ENCODE results near the gene LRRN2.

The LRRN2 gene

DNA sequence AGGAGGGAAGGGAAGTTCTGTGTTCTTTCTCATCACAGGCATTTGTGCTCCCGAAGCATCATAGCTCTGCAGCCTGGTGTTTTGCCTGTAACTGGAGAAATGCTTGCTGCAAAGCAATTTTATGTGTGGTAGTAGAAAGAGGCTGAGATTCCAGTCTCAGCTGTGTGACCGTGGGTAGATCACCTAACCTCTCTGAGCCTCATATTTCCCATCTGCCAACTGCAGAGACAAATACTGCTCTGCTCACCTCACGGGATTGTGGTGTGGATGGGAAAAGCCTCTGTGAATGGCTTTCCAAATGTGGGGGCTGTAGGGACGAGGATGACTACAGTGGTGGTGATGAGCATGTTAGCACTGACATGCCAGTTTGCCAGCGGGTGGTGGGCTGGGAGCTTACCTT is 85.3 kb downstream of the LRRN2 start:
- Histone ChIP-seq H3K4me1 (ENCODE audit: control insufficient read depth, insufficient read depth, low read length, poor library complexity, severe bottlenecking) (no peaks in the 10 kb centered on the region), H3K4me3 (ENCODE audit: extremely low read depth, insufficient read depth, low read length, poor library complexity, severe bottlenecking) (no peak overlapping the region), H3K36me3 (ENCODE audit: control insufficient read depth, insufficient read depth, low read length) (no peaks in the 10 kb centered on the region), H3K9me3 (ENCODE audit: control insufficient read depth, low read length) (no peaks in the 10 kb centered on the region), H3K27ac (ENCODE audit: low read depth, low read length, severe bottlenecking) (no peak overlapping the region)
- WGBS, 2 experiments (ENCODE audit: insufficient coverage in 2 of 2): 91 to 97% methylated on average over 2 to 3 of the region's 5 CpGs

DNA sequence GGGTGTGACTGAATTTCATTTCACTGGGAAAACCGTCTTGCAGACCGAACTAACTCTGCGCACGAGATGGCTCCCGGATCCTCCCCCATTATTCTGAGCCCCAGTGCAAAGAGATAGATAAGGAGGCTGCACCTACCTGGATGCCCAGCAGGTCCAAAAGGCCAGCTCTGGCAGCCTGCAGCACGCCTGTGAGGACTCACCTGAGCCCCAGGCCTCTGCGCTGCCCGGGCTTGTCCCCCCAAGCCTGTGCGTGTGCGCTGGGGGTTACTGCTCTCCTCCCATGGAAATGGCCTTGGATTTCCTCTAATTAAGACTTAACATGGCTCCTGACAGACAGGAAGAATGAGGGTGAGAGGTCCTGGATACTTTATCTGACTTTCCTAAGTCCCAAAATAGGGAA is 85.9 kb downstream of the LRRN2 start:
- H3K4me1 ChIP-seq (ENCODE audit: control insufficient read depth, insufficient read depth, low read length, poor library complexity, severe bottlenecking): no peaks in the 10 kb centered on the region

DNA sequence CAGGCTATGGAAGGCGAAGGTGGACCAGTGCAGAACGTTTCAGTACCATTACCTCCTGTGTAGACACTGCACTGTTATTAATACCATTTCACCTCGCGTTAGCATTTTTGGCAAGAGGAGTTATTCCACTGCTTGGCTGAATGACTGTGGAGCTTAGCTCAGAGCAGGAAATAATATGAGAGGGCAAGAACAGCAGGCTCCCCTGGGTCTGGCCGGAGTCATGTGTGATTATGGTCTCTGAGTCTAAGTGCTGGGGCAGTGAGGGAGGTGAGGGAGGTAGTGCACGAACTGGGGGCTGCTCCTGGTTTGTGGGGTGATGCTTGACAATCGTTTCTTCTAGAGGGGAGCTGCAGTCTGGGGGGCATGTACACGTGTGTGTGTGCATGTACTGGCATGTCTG is 86.4 kb downstream of the LRRN2 start:
- 78 to 92% methylated on average over 6 to 8 of the region's 8 CpGs for WGBS, 2 experiments (ENCODE audit: insufficient coverage in 2 of 2)
- Histone ChIP-seq H3K36me3 (ENCODE audit: control insufficient read depth, insufficient read depth, low read length) (no peaks in the 10 kb centered on the region), H3K4me1 (ENCODE audit: control insufficient read depth, insufficient read depth, low read length, poor library complexity, severe bottlenecking) (no peaks in the 10 kb centered on the region), H3K9me3 (ENCODE audit: control insufficient read depth, low read length) (no peaks in the 10 kb centered on the region), H3K4me3 (ENCODE audit: extremely low read depth, insufficient read depth, low read length, poor library complexity, severe bottlenecking) (no peak overlapping the region), H3K27ac (ENCODE audit: low read depth, low read length, severe bottlenecking) (no peak overlapping the region)

More for the DNA sequence above, 85.9 kb downstream of the LRRN2 start:
- Histone ChIP-seq H3K9me3 (ENCODE audit: control insufficient read depth, low read length) (no peaks in the 10 kb centered on the region), H3K27ac (ENCODE audit: low read depth, low read length, severe bottlenecking) (no peak overlapping the region), H3K36me3 (ENCODE audit: control insufficient read depth, insufficient read depth, low read length) (no peaks in the 10 kb centered on the region), H3K4me3 (ENCODE audit: extremely low read depth, insufficient read depth, low read length, poor library complexity, severe bottlenecking) (no peak overlapping the region)
- 94 to 96% methylated on average over 10 of the region's 10 CpGs for WGBS, 2 experiments (ENCODE audit: insufficient coverage in 2 of 2)

DNA sequence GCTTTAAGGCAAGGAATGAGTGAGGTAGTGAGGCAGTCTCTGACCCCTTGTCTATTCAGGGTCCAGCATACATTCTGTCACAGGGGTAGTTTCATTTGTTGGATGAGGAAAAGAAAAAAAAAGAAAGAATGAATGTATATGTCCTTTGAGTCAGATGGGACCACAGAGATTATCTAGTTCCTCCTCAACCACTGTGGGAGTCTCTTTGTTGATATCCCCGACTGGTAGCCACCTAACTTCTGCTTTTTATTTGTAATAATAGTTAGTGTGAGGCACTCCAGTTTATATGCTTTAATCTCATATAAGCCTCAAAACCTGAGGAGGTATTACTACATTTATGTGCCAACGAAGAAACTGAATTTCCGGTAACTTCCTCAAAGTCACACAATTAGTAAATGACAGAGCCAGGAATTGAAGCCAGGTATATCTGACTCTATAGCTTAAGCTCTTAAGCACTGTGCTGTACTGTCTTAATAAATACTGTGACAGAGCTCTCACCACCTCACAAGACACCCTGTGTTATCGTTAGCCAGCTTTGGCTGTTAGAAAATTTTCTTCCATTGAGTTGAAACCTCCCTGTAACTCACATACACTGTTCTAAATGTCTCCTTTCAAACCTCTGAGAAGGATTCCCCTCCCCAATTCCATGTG is 87.1 kb downstream of the LRRN2 start:
- H3K4me3 ChIP-seq (ENCODE audit: extremely low read depth, insufficient read depth, low read length, poor library complexity, severe bottlenecking): no peak overlapping the region
- H3K27ac ChIP-seq (ENCODE audit: low read depth, low read length, severe bottlenecking): no peak overlapping the region
- no peaks in the 10 kb centered on the region for H3K4me1 ChIP-seq (ENCODE audit: control insufficient read depth, insufficient read depth, low read length, poor library complexity, severe bottlenecking)
- WGBS, 2 experiments (ENCODE audit: insufficient coverage in 2 of 2): 79 to 93% methylated on average over 2 to 3 of the region's 4 CpGs
- no peaks in the 10 kb centered on the region for H3K9me3 ChIP-seq (ENCODE audit: control insufficient read depth, low read length)
- no peaks in the 10 kb centered on the region for H3K36me3 ChIP-seq (ENCODE audit: control insufficient read depth, insufficient read depth, low read length)

DNA sequence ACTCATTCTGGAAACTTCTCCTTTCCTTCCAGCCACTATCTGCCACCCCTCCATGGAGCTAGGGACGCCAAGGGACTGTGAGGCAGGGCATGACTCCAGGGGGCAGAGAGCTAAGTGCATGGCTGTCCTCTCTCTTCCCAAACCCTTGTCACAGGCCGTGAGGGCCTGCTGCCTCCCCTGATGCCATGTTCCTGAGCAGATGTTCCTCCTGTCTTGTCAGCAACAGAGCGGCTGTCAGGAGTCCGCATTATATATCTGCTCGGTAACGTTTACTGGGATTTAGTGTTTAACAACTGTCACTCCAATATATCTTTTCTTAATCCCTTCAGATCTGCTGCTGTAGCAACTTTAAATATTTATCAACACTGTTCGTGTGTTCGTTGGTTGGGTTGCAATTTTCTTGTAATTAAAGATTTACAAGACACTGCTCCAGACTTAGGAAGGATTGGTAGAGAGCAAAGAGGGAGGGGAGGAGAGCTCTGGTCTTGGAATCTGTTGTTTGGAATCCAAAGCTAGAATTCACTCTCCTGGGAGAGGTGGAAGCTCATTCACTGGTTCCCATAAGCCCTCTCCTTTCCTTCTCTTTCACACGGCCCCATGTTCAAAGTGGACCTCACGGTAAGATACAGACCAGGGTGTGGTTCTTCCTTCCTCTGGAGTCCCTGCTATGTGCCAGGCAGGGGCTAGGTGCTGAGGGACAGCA is 93.1 kb downstream of the LRRN2 start:
- H3K36me3 ChIP-seq (ENCODE audit: control insufficient read depth, insufficient read depth, low read length): no peaks in the 10 kb centered on the region
- no peak overlapping the region for H3K4me3 ChIP-seq (ENCODE audit: extremely low read depth, insufficient read depth, low read length, poor library complexity, severe bottlenecking)
- no peak overlapping the region for H3K27ac ChIP-seq (ENCODE audit: low read depth, low read length, severe bottlenecking)
- WGBS, 2 experiments (ENCODE audit: insufficient coverage in 2 of 2): 77 to 87% methylated on average over 5 to 6 of the region's 10 CpGs
- no peaks in the 10 kb centered on the region for H3K9me3 ChIP-seq (ENCODE audit: control insufficient read depth, low read length)
- H3K4me1 ChIP-seq (ENCODE audit: control insufficient read depth, insufficient read depth, low read length, poor library complexity, severe bottlenecking): no peaks in the 10 kb centered on the region

DNA sequence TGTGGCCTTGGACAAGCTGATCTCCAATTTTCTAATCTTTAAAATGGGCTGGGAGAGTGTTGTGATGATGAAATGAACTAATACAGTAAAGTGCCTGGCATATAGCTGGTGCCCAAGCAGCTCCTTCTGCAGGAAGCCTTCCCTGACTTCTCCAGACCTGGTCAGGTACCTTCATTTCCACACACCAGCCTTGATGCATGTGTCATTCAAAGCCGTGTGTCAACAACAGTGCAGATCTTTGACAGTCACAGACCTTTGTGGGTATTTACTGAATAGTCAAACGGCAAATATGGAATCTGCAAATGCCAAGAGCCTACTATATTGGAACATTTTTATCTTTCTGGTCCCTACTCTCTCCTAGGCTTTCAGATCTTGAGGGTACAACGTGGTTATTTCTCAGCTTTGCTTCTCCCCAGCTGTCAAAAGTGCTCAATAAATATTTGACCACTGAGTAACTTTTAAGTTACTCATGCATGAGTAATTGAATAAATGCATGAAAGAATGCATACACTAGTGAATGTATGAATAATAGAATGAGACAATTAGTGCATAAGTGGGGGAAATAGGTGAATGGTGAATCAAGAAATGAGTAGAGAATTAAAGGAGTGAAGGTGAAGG is 94.0 kb downstream of the LRRN2 start:
- no peak overlapping the region for H3K27ac ChIP-seq (ENCODE audit: low read depth, low read length, severe bottlenecking)
- H3K4me3 ChIP-seq (ENCODE audit: extremely low read depth, insufficient read depth, low read length, poor library complexity, severe bottlenecking): no peak overlapping the region
- WGBS, 2 experiments (ENCODE audit: insufficient coverage in 2 of 2): 74 to 88% methylated on average over 1 to 3 of the region's 3 CpGs
- H3K36me3 ChIP-seq (ENCODE audit: control insufficient read depth, insufficient read depth, low read length): no peaks in the 10 kb centered on the region
- no peaks in the 10 kb centered on the region for H3K9me3 ChIP-seq (ENCODE audit: control insufficient read depth, low read length)
- H3K4me1 ChIP-seq (ENCODE audit: control insufficient read depth, insufficient read depth, low read length, poor library complexity, severe bottlenecking): no peaks in the 10 kb centered on the region

DNA sequence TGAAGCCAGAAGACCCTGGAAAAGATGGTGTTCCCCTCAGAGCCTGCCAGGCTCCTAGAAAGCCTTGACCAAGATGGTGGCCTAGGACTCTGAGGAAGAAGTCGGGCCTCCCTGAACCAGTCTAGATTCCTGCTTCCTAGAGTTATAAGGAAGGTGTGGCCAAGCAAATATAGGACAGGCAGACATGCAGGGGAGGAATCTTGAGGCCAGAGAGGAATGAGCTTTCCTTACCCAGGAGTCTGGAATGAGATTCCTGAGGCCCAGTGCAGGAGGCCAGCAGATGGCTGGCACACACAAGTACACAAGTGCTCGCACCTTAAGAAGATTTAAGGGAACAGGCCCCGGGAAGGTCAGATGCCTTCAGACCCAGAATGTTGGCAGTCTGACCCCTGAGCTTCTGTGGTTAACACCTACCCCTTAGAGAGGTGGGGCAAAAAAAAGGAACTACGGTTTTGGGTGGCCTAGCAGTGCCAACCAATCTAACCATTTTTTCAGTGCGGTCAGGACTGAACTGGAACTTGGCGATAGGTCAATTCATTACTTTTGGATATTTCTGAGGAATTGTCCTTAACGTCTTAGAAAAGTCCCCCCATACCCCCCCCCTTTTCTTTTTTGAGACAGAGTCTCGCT is 96.0 kb downstream of the LRRN2 start:
- 86 to 99% methylated on average over 5 to 7 of the region's 8 CpGs for WGBS, 2 experiments (ENCODE audit: insufficient coverage in 2 of 2)
- H3K4me3 ChIP-seq (ENCODE audit: extremely low read depth, insufficient read depth, low read length, poor library complexity, severe bottlenecking): no peak overlapping the region
- no peaks in the 10 kb centered on the region for H3K9me3 ChIP-seq (ENCODE audit: control insufficient read depth, low read length)
- H3K4me1 ChIP-seq (ENCODE audit: control insufficient read depth, insufficient read depth, low read length, poor library complexity, severe bottlenecking): no peaks in the 10 kb centered on the region
- H3K27ac ChIP-seq (ENCODE audit: low read depth, low read length, severe bottlenecking): no peak overlapping the region
- no peaks in the 10 kb centered on the region for H3K36me3 ChIP-seq (ENCODE audit: control insufficient read depth, insufficient read depth, low read length)

DNA sequence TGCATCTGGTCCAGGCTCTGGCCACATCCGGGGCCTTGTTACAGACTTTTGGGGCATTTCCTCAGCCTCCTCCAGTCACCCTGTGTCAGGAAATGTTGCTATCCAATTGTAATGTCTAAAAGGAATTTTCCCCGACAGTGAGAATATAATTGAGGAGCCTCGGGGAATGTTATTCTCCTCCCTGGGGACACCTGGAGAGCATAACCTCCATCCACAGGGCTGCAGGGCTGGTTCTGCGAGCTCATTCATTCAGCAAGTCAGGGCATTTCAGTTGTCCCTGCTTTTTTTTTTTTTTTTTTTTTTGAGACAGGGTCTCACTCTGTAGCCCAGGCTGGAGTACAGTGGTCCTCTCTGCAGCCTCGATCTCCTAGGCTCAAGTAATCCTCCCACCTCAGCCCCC is 96.7 kb downstream of the LRRN2 start:
- Histone ChIP-seq H3K27ac (ENCODE audit: low read depth, low read length, severe bottlenecking) (no peak overlapping the region), H3K4me3 (ENCODE audit: extremely low read depth, insufficient read depth, low read length, poor library complexity, severe bottlenecking) (no peak overlapping the region), H3K36me3 (ENCODE audit: control insufficient read depth, insufficient read depth, low read length) (no peaks in the 10 kb centered on the region), H3K9me3 (ENCODE audit: control insufficient read depth, low read length) (no peaks in the 10 kb centered on the region), H3K4me1 (ENCODE audit: control insufficient read depth, insufficient read depth, low read length, poor library complexity, severe bottlenecking) (no peaks in the 10 kb centered on the region)
- 50 to 82% methylated on average over 2 to 3 of the region's 5 CpGs for WGBS, 2 experiments (ENCODE audit: insufficient coverage in 2 of 2)

DNA sequence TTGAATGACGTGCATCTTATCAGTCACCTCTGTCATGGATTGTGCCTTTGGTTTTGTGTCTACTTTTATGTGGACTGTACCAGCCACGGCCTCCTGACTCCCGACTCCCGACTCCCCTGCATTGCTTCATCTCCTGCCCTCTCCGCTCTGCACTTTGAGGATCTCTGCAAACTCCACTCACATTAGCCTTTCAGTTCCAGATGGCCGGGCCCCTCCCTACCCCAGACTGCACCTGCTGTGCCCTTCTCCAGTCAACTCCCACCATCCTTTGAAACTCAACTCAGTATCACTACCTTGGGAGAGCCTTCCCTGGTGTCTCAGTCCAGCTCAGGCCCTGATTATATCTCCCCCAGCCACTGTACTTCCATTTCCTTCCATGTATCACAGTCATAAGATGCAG is 97.9 kb downstream of the LRRN2 start:
- H3K27ac ChIP-seq (ENCODE audit: low read depth, low read length, severe bottlenecking): no peak overlapping the region
- H3K36me3 ChIP-seq (ENCODE audit: control insufficient read depth, insufficient read depth, low read length): no peaks in the 10 kb centered on the region
- H3K9me3 ChIP-seq (ENCODE audit: control insufficient read depth, low read length): no peaks in the 10 kb centered on the region
- WGBS, 2 experiments (ENCODE audit: insufficient coverage in 2 of 2): 89 to 98% methylated on average over 4 to 5 of the region's 6 CpGs
- H3K4me3 ChIP-seq (ENCODE audit: extremely low read depth, insufficient read depth, low read length, poor library complexity, severe bottlenecking): no peak overlapping the region
- no peaks in the 10 kb centered on the region for H3K4me1 ChIP-seq (ENCODE audit: control insufficient read depth, insufficient read depth, low read length, poor library complexity, severe bottlenecking)

DNA sequence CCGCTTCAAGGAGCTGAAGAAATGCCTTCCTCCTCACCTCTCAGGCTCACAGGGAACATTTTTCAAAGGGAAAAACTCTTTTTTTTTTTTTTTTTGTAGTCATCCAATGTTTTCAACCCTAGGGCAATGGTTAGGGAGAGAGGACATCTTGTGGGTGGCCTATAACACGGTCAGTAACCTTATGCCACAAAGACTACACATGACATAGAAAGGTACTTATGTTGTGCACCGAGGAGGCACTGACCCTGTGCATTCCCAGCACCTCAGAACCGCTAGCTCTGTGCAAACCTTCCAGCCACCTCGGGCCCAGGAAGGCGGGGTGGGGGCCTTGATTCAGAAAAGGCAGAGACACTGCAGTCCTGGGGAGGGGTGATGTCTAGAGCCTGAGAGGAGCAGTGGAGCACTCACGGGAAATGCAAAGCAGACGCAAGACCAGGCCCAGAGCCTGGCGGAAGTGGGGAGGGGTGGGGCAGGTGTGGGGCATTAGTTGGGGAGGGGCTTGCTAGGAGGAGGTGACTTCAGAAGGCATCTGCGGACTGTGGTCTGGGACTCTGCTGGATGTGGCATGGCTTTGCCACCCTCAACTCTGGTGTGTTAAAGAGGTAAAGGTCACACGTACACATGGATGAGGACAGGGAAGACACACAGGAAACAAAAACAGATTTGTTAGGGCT is 100.7 kb downstream of the LRRN2 start:
- 43 to 70% methylated on average over 5 to 8 of the region's 11 CpGs for WGBS, 2 experiments (ENCODE audit: insufficient coverage in 2 of 2)
- Histone ChIP-seq H3K27ac (ENCODE audit: low read depth, low read length, severe bottlenecking) (no peak overlapping the region), H3K9me3 (ENCODE audit: control insufficient read depth, low read length) (no peaks in the 10 kb centered on the region), H3K4me1 (ENCODE audit: control insufficient read depth, insufficient read depth, low read length, poor library complexity, severe bottlenecking) (no peaks in the 10 kb centered on the region), H3K4me3 (ENCODE audit: extremely low read depth, insufficient read depth, low read length, poor library complexity, severe bottlenecking) (no peak overlapping the region), H3K36me3 (ENCODE audit: control insufficient read depth, insufficient read depth, low read length) (no peaks in the 10 kb centered on the region)
